ENCODE results near the gene SLC23A1.
A peak's percentile ranks its signal among the peaks of the same experiment; 100 is the strongest.
"Not testable (repeated sequence)": the region's sequence is repeated elsewhere in the genome, so short reads cannot be mapped to it uniquely, and the experiment has no call there.

Gene SLC23A1

DNA sequence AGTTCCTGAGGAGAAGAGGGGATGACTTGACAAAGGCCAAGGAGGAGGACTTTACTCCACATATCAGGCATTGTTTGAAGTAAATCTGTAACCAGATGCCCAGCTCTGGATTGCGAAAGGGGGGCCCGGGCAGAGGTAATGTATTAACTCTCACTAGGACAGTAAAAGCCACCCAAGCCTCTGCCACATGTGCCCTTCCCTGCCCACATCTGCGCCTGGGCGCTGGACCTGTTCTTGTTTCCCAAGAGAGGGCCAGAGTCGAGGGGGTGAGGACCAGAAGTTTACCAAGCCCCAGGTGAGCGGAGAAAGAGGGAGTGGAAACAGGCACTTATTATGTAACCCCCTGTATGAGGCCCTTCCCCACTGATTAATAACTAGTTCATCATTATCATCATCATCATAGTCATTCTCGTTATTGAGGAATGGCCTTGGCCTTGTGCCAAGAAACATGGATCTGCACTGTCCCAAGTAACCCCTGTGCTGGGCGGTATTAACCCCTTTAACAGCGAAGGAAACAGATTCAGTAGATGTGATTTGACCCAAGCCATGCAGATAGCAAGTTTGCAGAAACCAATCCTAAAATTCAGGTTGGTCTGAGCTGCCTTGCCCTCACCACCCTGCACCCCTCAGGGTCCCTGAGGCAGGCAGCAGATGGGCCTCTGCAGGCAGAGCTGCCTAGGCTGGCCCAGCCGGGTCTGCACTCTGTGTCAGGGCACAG is at the start of gene SLC23A1:
TSS of gene SLC23A1 (minus strand) at position 23 of the 718 bp plus-strand sequence. CDS start 44 bp downstream, outside the sequence.
- no peak for DNase-seq (ENCODE audit: low spot score)

DNA sequence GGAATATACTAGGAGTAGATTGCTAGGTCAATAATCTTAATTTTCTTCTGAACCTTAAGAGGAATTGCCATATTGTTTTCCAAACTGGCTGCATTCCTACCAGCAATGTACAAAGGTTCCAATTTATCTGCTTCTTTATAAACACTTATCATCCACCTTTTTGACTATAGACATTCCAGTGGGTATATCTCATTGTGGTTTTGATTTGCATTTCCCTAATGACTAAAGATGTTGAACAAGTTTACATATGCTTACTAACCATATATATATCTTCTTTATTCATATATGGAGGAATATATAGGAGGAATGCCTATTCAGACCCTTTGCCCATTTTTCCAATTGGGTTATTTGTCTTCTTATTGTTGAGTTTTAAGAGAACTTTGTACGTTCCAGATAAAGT is 48.6 kb upstream of the SLC23A1 start:
- DNase-seq (ENCODE audit: low spot score), result no peak

DNA sequence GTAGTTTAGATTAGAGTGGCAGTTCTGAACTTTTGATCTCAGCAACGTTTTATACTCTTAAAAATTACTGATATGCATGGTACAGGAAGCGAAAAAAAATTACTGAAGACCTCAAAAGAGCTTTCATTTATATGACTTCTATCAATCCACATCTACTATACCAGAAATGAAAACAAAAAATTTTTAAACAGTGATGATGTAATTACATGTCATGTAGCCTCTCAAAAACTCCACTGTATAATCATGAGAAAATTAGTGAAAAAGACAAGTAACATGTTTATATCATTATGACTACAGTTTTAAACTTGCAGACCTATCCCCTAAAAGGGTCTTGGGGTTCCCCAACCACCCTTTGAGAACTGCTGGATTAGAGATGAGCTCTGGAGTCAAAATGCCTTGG is 46.9 kb upstream of the SLC23A1 start:
- DNase-seq (ENCODE audit: low spot score), result no peak

DNA sequence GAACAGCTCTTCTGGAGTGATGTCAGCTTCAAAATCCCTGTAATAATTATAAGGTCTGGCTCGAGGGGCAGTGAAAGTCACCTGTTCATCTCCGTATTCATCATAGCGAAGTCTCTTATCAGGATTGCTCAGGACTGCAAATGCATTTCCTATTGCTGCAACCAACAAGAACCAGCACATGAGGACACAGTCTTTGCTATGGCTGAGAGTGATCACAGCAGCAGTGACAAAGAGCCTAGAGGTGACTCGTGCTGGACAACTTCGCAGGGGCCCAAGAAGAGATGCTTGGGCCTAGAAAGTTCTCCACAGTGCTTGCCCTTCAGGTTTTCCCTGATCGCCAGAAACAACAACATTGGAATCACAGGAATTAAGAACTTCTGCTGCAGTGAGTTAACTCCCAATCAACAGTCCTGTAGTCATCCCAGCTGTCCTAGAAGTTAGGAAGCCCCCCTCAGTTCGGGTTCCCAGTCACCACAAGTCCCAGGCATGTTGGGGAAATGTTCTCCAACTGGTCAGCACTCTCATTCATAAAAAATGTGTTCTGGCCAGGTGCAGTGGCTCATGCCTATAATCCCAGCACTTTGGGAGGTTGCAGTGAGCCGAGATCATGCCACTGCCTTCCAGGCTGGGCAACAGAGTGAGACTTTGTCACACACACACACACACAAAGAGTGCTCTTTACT is 43.2 kb upstream of the SLC23A1 start:
- no peak for DNase-seq (ENCODE audit: low spot score)

DNA sequence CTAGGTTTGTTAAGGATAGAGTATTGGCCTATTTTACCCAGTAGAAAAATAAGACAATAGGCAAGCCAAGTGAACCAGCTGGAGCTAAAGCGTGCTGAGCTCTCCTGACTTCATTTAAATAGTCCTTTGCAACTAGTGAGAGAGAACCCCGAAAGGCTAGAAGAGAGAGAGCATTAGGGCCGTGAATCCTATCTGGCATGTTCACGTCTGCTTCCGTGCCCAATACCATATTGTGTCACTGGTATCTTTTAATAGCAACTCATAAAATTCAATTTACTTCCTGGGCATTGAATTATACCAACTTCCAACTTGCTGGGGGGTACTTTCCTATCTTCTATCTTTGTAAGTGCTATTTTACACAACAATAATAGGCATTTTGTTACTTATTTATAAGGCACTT is 42.4 kb upstream of the SLC23A1 start:
- no peak for DNase-seq (ENCODE audit: low spot score)

DNA sequence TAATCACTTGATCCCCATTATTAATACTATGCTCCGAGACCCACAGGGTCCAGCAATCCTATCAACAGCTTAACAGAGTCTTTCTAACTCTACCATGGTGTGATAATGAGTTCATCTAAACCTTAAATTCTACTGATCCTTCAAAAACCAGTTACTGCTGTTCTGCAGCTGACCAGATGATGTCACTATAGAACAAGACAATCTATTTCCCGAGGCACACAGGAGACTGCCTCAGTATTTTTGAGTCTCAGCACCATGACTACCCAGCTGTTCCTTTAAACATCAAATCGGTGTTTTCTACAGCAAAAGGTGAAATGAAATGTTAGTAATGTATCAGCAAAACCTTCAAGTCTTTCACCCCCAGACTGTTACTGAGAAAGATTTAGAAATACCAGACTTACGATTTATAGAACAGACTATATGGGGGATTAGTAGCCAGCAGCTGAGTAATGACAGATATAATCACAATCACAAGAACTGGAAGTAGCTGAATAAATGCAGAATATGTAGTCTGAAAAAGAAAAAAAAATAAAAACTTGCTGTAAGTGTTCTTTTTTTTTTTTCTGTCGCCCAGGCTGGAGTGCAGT is 39.3 kb upstream of the SLC23A1 start:
- DNase-seq (ENCODE audit: low spot score), result peak; percentile 74

DNA sequence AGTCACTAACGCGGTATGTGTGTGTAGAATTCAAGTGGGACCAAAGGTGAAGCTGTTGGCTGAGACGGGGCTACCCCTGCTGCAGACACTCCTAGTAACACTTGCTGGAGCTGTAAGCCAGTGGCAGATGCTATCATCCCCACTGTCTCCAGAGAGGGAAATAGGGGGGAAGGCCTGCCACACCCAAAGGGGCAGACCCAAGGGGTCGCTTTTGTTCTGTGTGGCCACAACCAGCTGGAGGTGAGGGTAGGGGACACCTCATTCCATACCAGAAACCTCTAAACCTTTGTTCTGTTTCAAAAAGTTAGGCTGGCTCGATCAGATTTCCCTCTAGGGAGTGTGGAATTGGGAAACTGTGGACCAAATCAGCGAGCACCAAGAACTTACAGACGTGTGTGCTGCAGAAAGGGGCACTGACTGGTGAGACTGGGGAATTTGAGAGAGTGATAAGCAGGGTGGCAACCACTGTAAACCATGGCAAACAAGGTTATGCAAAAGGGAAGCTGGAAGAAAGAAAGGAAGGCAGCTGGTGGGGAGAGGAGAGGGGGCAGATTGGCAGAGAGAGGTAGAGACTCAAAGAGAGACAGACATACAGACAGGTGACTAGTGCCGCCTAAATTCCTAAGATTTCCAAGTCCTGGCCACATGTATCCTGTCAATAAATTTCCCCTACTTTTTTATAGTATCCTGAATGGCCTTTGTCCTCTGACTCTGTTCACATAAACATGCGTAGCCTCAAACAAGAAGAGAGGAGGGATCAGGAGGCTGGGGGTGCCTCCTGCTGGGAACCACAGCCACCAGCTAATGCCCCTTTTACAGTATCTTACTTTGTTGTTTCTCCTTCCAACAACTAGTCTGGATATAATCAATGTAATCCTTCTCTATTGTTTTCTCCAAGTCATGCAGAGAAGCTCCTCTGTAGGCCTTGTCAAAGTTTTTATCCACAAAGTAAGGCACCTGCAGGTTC is 36.4 kb upstream of the SLC23A1 start:
- DNase-seq (ENCODE audit: low spot score), result no peak

DNA sequence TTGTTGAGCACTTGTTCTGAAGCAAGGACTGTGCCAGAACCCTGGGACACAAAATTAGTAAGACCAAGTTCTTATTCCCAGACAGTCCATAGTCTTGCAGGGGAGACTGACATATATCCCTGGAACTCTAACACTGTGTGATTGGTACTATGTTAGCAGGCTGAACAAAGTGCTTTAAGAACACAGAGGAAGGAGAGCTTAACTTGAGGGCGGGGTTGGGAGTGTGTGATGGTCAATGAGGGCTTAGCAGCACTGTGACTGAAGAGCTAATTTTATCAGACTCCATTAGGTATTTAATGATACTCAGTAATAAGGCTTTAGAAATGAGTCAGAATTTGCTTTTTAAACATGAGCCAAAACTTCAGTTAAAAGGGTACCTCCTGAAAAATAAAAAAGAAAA is 35.7 kb upstream of the SLC23A1 start:
- no peak for DNase-seq (ENCODE audit: low spot score)

DNA sequence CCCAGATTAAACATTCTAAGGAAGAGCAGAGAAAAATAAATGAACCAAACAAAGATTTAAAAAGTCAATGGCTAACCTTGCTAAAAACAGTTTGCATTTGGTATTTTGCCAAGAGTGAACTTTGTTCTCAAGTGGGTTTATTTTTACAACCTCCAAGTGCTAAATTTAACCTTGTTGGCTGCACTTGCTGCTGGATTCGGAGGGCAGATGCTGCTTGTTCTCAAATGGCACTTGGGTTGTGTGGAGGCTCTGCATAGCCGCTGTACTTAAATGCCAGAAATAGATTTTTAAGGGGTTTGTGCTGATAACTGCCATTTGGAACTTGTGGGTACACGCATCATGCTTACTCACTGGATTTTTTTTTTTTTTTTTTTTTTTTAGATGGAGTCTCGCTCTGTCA is 34.1 kb upstream of the SLC23A1 start:
- DNase-seq (ENCODE audit: low spot score), result no peak

DNA sequence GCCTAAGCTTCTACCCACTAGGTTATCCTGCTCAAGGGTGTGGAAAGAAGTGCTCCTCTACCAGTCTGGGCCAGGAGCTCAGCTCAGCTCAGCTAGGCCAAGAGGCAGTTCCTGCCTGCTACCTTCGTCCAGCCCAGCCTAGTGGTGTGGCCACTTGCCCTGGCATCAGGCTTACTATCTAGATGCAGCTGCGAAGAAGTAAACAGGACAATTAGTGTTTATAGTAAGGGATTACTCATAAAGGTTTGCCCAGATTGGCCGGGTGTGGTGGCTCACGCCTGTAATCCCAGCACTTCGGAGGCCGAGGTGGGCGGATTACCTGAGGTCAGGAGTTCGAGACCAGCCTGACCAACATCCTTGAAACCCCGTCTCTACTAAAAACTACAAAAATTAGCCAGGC is 33.6 kb upstream of the SLC23A1 start:
- DNase-seq (ENCODE audit: low spot score), result no peak

DNA sequence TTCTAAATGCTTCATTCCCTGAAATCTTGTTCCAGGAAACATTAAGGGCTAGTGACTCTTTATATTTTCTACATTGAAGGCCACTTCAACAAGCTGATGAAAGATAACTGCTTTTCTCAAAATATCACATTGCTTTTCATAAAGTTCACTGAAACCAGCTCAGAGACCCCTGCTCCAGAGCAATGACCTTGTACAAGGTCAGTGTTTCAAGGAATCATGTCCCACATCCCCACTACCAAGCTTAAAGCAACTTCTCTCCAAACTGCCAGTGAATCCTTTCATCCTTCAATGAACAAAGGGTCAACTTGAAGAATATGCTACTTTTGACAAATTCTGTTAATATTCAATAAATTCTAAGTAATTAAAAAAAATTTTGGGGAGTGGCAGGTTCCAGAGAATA is 32.8 kb upstream of the SLC23A1 start:
- DNase-seq (ENCODE audit: low spot score), result no peak

DNA sequence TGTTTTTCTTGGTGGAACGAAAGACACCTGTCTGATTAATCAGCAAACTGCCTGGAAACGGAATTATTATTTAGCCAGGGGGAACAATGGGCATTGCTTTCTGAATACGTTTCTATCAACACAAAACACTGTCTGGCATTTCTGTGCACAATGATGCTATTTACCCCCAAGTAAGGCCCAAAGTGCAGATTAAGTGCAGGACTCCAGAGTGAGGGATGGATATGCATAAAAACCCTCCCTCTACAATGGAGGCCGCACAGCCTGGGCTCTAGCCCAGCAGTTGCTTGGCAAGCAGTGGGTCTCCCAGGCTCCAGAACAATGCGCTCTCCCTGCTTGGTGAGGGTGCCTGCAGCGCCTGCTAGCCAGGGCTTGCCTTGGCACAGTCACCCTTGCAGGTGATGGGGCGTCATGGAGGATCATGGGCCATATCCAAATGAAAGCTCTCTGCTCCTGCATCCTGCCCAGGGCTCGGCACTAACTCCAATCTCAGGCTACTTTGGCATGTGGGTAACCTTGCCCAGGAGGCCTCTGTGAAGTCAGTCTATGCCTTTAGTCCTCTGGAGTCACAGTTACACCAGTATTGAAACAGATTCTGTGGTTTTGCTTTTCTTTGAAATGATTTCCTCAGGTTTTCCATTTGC is 32.2 kb upstream of the SLC23A1 start:
- DNase-seq (ENCODE audit: low spot score), result no peak

DNA sequence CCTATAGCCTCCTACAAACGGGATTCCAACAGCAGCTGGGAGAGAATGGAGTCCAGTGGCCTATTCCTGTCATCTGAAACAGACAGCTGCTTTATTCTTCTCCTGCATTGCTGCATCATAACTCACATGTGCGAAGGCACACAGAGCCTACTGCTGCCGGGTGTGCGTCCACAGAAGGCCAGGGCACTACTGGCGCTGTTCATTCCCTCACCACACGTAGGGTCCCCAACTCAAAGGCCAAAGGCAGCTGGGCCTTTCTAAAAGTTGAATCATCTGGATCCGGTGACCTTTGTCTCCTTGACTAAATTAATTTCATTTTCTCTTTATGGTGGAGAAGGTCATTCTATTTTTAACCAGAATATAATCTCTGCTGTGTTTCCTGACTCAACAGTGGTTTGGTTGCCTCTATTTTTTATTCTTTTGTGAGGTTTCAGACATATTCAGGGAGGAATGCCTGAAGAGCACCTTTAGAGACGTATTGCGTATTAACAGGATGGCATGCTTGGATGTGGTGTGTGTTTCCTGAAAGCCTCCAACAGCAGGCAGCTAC is 31.6 kb upstream of the SLC23A1 start:
- DNase-seq (ENCODE audit: low spot score), result peak; percentile 31

DNA sequence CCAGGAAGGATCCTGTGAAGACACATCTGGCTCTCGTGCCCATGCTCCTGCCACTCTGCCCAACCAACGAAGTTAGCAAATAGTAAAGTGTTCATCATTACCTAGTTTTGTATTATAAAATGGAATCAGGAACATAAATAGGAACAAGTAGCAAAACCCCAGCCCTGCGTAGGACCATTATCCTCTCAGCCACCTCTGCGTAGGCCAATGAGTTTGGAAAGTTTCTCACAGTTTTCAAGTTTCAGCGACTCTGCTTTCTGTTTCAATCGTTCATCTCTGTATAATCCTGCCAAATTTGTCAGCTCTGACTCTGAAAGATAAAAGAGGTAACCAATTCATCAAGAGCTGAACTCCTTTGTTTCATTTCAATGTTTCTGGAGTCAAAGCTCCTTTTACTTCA is 30.9 kb upstream of the SLC23A1 start:
- no peak for DNase-seq (ENCODE audit: low spot score)

DNA sequence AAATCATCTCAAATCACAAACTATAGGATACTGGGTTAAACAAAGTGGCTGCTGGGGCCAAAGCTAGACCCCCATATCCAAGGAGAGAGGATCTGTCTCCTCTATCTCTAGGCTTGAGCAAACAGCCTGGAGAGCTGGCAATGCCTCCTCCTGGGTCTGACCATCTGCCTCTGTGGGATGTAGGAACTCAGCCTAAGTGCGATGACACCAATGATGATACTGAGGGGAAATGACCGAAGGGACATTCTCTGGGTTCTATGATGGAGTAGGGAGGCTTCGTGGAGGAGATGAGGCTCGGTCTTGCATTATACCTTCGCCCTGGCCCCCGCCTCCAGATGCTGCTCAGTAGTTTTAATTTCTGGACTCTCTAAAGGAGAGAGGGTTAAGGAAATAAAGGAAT is 30.1 kb upstream of the SLC23A1 start:
- DNase-seq (ENCODE audit: low spot score), result no peak

DNA sequence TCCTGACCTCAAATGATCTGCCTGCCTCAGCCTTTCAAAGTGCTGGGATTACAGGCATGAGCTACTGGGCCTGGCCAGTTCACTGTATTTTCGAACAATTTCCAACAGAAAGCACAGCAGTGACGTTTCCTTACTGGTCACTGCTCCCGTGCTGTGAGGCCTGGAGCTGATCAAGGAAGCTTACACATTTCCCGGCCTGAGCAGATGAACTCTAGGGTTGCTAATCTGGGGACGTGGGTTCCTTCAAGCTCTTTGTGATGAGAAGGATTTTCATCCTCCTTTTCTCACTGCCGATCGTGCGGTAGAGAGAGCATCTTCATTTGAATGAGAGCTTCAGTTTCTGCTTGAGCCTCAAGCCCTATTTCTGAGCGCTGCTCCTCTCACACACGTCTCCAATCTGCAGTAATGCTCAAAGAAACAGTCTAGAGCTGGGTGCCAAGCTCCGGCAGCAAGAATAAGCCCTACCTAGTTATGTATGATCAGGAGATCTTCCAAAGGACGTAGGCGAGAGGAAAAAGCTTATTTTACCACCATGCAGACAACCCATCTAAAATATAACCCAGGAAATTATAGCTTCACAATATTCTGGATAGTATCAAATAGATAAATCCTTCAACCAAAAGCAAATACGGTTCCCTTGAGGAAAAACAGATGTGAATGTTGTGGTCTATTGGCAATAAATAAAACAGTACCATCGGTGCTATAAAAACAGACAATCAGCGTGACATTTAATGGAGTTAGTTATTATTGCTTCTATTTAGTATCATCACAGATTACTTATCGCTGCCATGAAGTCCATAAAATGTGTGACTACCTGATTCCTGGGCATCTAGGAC is 28.1 kb upstream of the SLC23A1 start:
- no peak for DNase-seq (ENCODE audit: low spot score)

DNA sequence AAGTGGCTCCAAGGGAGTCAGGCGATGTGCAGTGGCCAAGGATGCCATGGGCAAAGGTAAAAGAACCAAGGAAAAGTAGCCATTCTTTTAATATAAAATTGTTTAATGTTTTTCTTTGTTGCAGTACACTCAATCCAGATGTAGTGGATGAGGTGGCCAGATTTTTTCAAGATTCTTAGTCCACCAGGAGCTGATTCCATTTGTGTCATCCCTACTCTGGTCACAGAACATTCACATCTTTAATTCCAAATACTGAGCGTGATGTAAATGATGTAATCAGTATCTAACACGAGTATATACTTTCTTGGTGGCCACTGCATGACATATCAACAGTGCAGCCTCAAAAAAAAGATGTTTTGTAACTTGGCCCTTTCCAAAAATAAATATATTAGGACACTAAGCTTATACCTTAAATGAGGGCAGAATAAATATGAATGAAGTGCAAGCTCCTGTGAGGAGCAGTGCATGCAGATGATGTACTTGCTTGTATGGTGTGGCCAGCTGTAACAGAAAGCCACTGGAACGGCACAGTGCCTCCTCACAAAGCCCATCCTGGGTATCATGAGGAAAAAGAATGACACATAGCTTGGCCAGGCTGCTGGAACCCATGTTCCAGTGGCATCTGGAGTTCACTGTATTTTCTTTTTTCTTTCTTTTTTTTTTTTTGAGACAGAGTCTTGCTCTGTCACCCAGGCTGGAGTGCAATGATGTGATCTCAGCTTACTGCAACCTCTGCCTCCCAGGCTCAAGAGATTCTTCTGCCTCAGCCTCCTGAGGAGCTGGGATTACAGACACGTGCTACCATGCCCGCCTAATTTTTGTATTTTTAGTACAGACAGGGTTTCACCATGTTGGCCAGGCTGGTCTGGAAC is 27.3 kb upstream of the SLC23A1 start:
- DNase-seq (ENCODE audit: low spot score), result no peak

DNA sequence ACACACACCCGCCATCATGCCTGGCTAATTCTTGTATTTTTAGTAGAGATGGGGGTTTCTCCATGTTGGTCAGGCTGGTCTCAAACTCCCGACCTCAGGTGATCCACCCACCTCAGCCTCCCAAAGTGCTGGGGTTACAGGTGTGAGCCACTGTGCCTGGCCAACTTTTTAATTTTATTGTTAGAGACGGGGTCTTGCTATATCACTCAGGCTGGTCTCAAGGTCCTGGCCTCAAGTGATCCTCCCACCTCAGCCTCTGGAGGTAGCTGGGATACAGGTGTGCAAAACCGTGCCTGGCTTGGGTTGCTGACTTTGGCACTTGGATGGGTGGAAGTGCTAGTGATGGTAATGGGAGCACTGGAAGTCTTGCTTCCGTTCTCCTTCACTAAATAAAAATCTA is 26.0 kb upstream of the SLC23A1 start:
- not testable (repeated sequence) for DNase-seq (ENCODE audit: low spot score)

DNA sequence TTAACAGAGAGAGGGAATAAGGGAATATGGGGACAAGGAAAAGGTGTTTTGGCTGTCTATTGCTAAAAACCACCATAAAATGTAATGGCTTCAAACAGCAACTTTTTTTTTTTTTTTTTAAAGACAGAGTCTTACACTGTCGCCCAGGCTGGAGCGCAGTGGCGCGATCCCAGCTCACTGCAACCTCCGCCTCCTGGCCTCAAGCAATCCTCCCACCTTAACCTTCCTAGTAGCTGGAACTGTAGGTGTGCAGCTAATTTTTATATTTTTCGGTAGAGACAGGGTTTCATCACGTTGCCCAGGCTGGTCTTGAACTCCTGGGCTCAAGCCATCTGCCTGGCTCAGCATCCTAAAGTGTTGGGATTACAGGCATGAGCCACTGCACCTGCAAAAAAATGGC is 25.1 kb upstream of the SLC23A1 start:
- no peak for DNase-seq (ENCODE audit: low spot score)

DNA sequence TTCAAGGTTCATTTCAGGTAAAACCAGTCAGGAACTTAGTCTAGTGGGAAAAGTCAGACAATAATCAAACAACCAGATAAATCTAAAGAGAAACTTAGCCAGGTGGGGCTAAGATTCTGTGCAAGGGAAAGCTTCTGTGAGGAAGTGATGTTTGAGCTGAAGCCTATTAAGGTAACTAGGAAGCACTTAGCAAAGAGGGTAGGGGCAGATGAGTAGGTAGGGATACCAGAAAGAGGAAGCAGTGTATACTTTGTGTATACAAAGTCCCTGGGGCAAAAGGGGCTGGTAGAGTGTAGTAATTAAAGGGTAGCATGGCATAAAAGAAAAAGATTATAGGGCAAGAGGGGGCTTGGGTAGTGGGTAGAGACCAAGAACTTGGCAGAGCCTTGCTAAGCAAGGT is 24.4 kb upstream of the SLC23A1 start:
- DNase-seq (ENCODE audit: low spot score), result no peak

Measured in SW480 (cell line).